ENCODE measurements around the gene ALG10B. TPM values are rescaled to one million over a fixed set of nuclear protein-coding genes. Genes with fewer than 3 reads are reported as not detected.

ALG10B gene
- total and polyA plus RNA-seq, 2 of the 4 experiments (the other 2 are of a cell fraction) = 2.9 to 3.6 TPM

GRCh38 chr12:38342444-38342843 lies 25.9 kb downstream of the ALG10B start:
- Histone ChIP-seq H2AK9ac (replicated peaks; ENCODE audit: low read depth, low read length, poor library complexity) (no peak overlapping the region), H3K4me3 (ENCODE audit: insufficient read depth, low read depth, low read length) (no peak overlapping the region), H3K9me3 (ENCODE audit: control insufficient read depth, insufficient read depth, low read length) (peaks cover 4% of the 10 kb centered on the region; the same call in 1 of the 2 replicates), H3K79me1 (ENCODE audit: low read depth in 1 of 2, low read length in 2 of 2) (no peaks in the 10 kb centered on the region), H3K14ac (replicated peaks; ENCODE audit: low read depth, low read length) (no peak overlapping the region), H3K36me3 (ENCODE audit: control insufficient read depth, insufficient read depth, low read length) (no peaks in the 10 kb centered on the region), H2BK20ac (ENCODE audit: low read depth, low read length) (no peak overlapping the region), H3K4me1 (ENCODE audit: control insufficient read depth, insufficient read depth, low read length) (no peaks in the 10 kb centered on the region), H4K8ac (ENCODE audit: low read depth in 2 of 2, low read length in 2 of 2) (no peak overlapping the region), H4K20me1 (ENCODE audit: insufficient read depth, low read length) (no peaks in the 10 kb centered on the region), H3K56ac (ENCODE audit: extremely low read depth, insufficient read depth, low read length) (no peak overlapping the region), H4K5ac (ENCODE audit: low read depth, low read length) (no peak overlapping the region), H2AK5ac (ENCODE audit: low read depth, low read length) (no peak overlapping the region), H2BK120ac (ENCODE audit: low read depth, low read length) (no peak overlapping the region), H3K9ac (ENCODE audit: low read depth, low read length) (no peak overlapping the region), H3K27ac (ENCODE audit: insufficient read depth, low read length) (no peak overlapping the region), H3K27me3 (ENCODE audit: control insufficient read depth, insufficient read depth, low read length) (no peaks in the 10 kb centered on the region), H2BK5ac (ENCODE audit: low read depth, low read length, poor library complexity, severe bottlenecking) (no peak overlapping the region), H2BK15ac (ENCODE audit: low read depth, low read length) (no peak overlapping the region), H2AFZ (replicated peaks; ENCODE audit: low read length, poor library complexity) (no peak overlapping the region), H3K18ac (ENCODE audit: low read depth, low read length) (no peak overlapping the region), H3K9me1 (ENCODE audit: insufficient read depth, low read length) (no peaks in the 10 kb centered on the region), H3K4me2 (ENCODE audit: low read depth, low read length) (no peak overlapping the region), H3K4ac (ENCODE audit: low read depth, low read length) (no peak overlapping the region), H4K91ac (ENCODE audit: insufficient read depth, low read depth, low read length) (no peak overlapping the region), H3K23ac (ENCODE audit: low read depth, low read length) (no peak overlapping the region)
- DNase-seq (no peak), ATAC-seq (ENCODE audit: low read depth) (no peak)
- no TSS peak for BruUV-seq (replicated peaks)
- dilution Hi-C loops (cut with HindIII; ENCODE audit: low sequenced_read_pairs, unreplicated experiment) = no loop called here
- CTCF ChIA-PET = no interaction called here
- in situ Hi-C loops (cut with MboI; ENCODE audit: low sequenced_read_pairs) = no loop called here
- POLR2A ChIA-PET (ENCODE audit: unreplicated experiment) = no interaction called here
- no peak for TF ChIP-seq BHLHE40 (IDR thresholded peaks at IDR 0.05; ENCODE audit: low read depth, low read length)
- TF ChIP-seq ELK1 (IDR thresholded peaks at IDR 0.05; ENCODE audit: borderline replicate concordance, low read depth, low read length) = no peak
- no peak for TF ChIP-seq USF2 (IDR thresholded peaks at IDR 0.05; ENCODE audit: low read depth, low read length)
- TF ChIP-seq CEBPB (IDR thresholded peaks at IDR 0.05; ENCODE audit: low read depth, low read length) = no peak
- TF ChIP-seq MAFK (IDR thresholded peaks at IDR 0.05; ENCODE audit: low read depth, low read length) = no peak
- TF ChIP-seq MAZ (IDR thresholded peaks at IDR 0.05; ENCODE audit: borderline replicate concordance, low read depth, low read length) = no peak
- TF ChIP-seq RAD21 (IDR thresholded peaks at IDR 0.05; ENCODE audit: low read length) = no peak
- TF ChIP-seq FOS (IDR thresholded peaks at IDR 0.05; ENCODE audit: low read depth, low read length) = no peak
- TF ChIP-seq RFX5 (IDR thresholded peaks at IDR 0.05; ENCODE audit: low read depth, low read length) = no peak
- no peak for TF ChIP-seq NFE2L2 (IDR thresholded peaks at IDR 0.05; ENCODE audit: low read depth, low read length)
- no peak for TF ChIP-seq RCOR1 (IDR thresholded peaks at IDR 0.05; ENCODE audit: insufficient replicate concordance, low read length)
- intact Hi-C loops (cut with micrococcal nuclease) = no loop called here
- WGBS, 2 experiments (ENCODE audit: extremely low coverage in 2 of 2, insufficient read length in 1 of 2) = no CpG with 5 or more reads among the region's 3 CpGs
